ES-I3 (cell line): ENCODE results near the gene MICU1.

Experiments
- H3K36me3 ChIP-seq: 2 replicates; pipeline ENCODE4 v1.6.1; 2013; ENCODE audit warnings: mild to moderate bottlenecking, low read length, control low read depth, moderate library complexity; ENCODE audit not compliant: insufficient read depth
- H3K4me1 ChIP-seq: 2 replicates; pipeline ENCODE4 v1.6.1; 2013; ENCODE audit warnings: mild to moderate bottlenecking, control low read depth, low read length; ENCODE audit not compliant: insufficient read depth
- H3K9ac ChIP-seq: 2 replicates; pipeline ENCODE4 v1.6.1; 2013; ENCODE audit warnings: low read depth, mild to moderate bottlenecking, low read length, moderate library complexity
- H3K9me3 ChIP-seq: 2 replicates; pipeline ENCODE4 v1.6.1; 2013; ENCODE audit warnings: mild to moderate bottlenecking, low read length, moderate library complexity; ENCODE audit not compliant: control insufficient read depth, insufficient read depth

MICU1 gene

GRCh38 chr10:72610466-72610865, 15.4 kb downstream of the MICU1 start:
- no peak overlapping the region for H3K9ac ChIP-seq
- no peaks in the 10 kb centered on the region for H3K9me3 ChIP-seq
- 0 out of 2 replicates have a peak, but pooled peaks cover under 1% of the 10 kb centered on the region for H3K4me1 ChIP-seq
- no peaks in the 10 kb centered on the region for H3K36me3 ChIP-seq

- no peaks in the 10 kb centered on the region for H3K36me3 ChIP-seq
- H3K9me3 ChIP-seq, result no peaks in the 10 kb centered on the region
- H3K4me1 ChIP-seq, result 0 out of 2 replicates have a peak, but pooled peaks cover 5% of the 10 kb centered on the region
- no peak overlapping the region for H3K9ac ChIP-seq
Observed at GRCh38 chr10:72605122-72605521, 20.8 kb downstream of the MICU1 start.

- H3K4me1 ChIP-seq, result 0 out of 2 replicates have a peak, but pooled peaks cover 5% of the 10 kb centered on the region
- no peaks in the 10 kb centered on the region for H3K9me3 ChIP-seq
- no peaks in the 10 kb centered on the region for H3K36me3 ChIP-seq
- H3K9ac ChIP-seq, result no peak overlapping the region
Observed at GRCh38 chr10:72601144-72601543, 24.7 kb downstream of the MICU1 start.

GRCh38 chr10:72598769-72599701, 26.8 kb downstream of the MICU1 start:
- Histone ChIP-seq H3K9me3 (no peaks in the 10 kb centered on the region), H3K36me3 (no peaks in the 10 kb centered on the region), H3K9ac (no peak overlapping the region), H3K4me1 (no peaks in the 10 kb centered on the region)

GRCh38 chr10:72597897-72598296, 28.0 kb downstream of the MICU1 start:
- Histone ChIP-seq H3K36me3 (no peaks in the 10 kb centered on the region), H3K4me1 (no peaks in the 10 kb centered on the region)

GRCh38 chr10:72595436-72595835, 30.4 kb downstream of the MICU1 start:
- H3K36me3 ChIP-seq, result no peaks in the 10 kb centered on the region
- no peaks in the 10 kb centered on the region for H3K4me1 ChIP-seq
- peaks cover 7% of the 10 kb centered on the region; the same call in 1 of the 2 replicates for H3K9me3 ChIP-seq
- H3K9ac ChIP-seq, result no peak overlapping the region

More at GRCh38 chr10:72597897-72598296, 28.0 kb downstream of the MICU1 start:
- Histone ChIP-seq H3K9ac (no peak overlapping the region), H3K9me3 (peaks cover 4% of the 10 kb centered on the region; the same call in 1 of the 2 replicates)

- H3K4me1 ChIP-seq, result no peaks in the 10 kb centered on the region
- no peaks in the 10 kb centered on the region for H3K36me3 ChIP-seq
- H3K9ac ChIP-seq, result no peak overlapping the region
- peaks cover 7% of the 10 kb centered on the region; the same call in 1 of the 2 replicates for H3K9me3 ChIP-seq
Observed at GRCh38 chr10:72593963-72594362, 31.9 kb downstream of the MICU1 start.

GRCh38 chr10:72588266-72588665, 37.6 kb downstream of the MICU1 start:
- Histone ChIP-seq H3K4me1 (no peaks in the 10 kb centered on the region), H3K9me3 (peaks cover 5% of the 10 kb centered on the region; the same call in 1 of the 2 replicates), H3K9ac (no peak overlapping the region), H3K36me3 (no peaks in the 10 kb centered on the region)

GRCh38 chr10:72587568-72587967, 38.3 kb downstream of the MICU1 start:
- peaks cover 2% of the 10 kb centered on the region; the same call in 1 of the 2 replicates for H3K9me3 ChIP-seq
- H3K4me1 ChIP-seq, result no peaks in the 10 kb centered on the region

GRCh38 chr10:72574636-72575035, 51.2 kb downstream of the MICU1 start:
- Histone ChIP-seq H3K9me3 (no peaks in the 10 kb centered on the region), H3K4me1 (no peaks in the 10 kb centered on the region), H3K9ac (no peak overlapping the region), H3K36me3 (no peaks in the 10 kb centered on the region)

More at GRCh38 chr10:72587568-72587967, 38.3 kb downstream of the MICU1 start:
- Histone ChIP-seq H3K9ac (no peak overlapping the region), H3K36me3 (no peaks in the 10 kb centered on the region)

- H3K9ac ChIP-seq, result no peak overlapping the region
- peaks cover 3% of the 10 kb centered on the region; the same call in 1 of the 2 replicates for H3K4me1 ChIP-seq
- no peaks in the 10 kb centered on the region for H3K9me3 ChIP-seq
- H3K36me3 ChIP-seq, result no peaks in the 10 kb centered on the region
Observed at GRCh38 chr10:72573079-72573478, 52.8 kb downstream of the MICU1 start.

- no peaks in the 10 kb centered on the region for H3K36me3 ChIP-seq
- no peaks in the 10 kb centered on the region for H3K9me3 ChIP-seq
Observed at GRCh38 chr10:72567889-72568640, 57.8 kb downstream of the MICU1 start.

GRCh38 chr10:72567421-72567820, 58.5 kb downstream of the MICU1 start:
- no peaks in the 10 kb centered on the region for H3K36me3 ChIP-seq
- no peak overlapping the region for H3K9ac ChIP-seq
- no peaks in the 10 kb centered on the region for H3K9me3 ChIP-seq
- H3K4me1 ChIP-seq, result peaks cover 7% of the 10 kb centered on the region; the same call in 1 of the 2 replicates

More at GRCh38 chr10:72567889-72568640, 57.8 kb downstream of the MICU1 start:
- no peak overlapping the region for H3K9ac ChIP-seq
- peaks cover 7% of the 10 kb centered on the region; the same call in 1 of the 2 replicates for H3K4me1 ChIP-seq

- Histone ChIP-seq H3K4me1 (peaks cover 7% of the 10 kb centered on the region; the same call in 1 of the 2 replicates), H3K9me3 (peaks cover 9% of the 10 kb centered on the region; the same call in 1 of the 2 replicates), H3K9ac (no peak overlapping the region), H3K36me3 (no peaks in the 10 kb centered on the region)
Observed at GRCh38 chr10:72564596-72564995, 61.3 kb downstream of the MICU1 start.
